CD4-positive, alpha-beta memory T cell (primary cell): ENCODE results near the gene SCYL2. TPM values are rescaled to one million over a fixed set of nuclear protein-coding genes. Genes with fewer than 3 reads are reported as not detected.
"Not testable (repeated sequence)": the region's sequence is repeated elsewhere in the genome, so short reads cannot be mapped to it uniquely, and the experiment has no call there.

Experiments used
- CTCF ChIA-PET: fragments of 350-600 bp; sonication (Branson Sonifier 250); formaldehyde crosslinking; loops from one replicate; lab custom pipeline; 2021; ENCODE audit warnings: inconsistent platforms; ENCODE audit not compliant: partially characterized antibody; lab: Charles Lee
- POLR2A ChIA-PET: fragments of 350-600 bp; sonication (Branson Sonifier 250); formaldehyde crosslinking; loops from one replicate; lab custom pipeline; 2021; ENCODE audit not compliant: partially characterized antibody; lab: Charles Lee
- DNase-seq, 5 donors: peaks; one replicate each; pipeline versions ENCODE4 v3.0.0 to v3.0.0-alpha.2; 2020 to 2022; ENCODE audit warnings: mixed read lengths in 1 of 5
- H3K27ac ChIP-seq: one replicate; pipeline ENCODE4 v1.7.0; 2013; ENCODE audit warnings: low read depth, low read length
- H3K27me3 ChIP-seq: 2 replicates; pipeline ENCODE4 v1.7.0; 2013; ENCODE audit warnings: mild to moderate bottlenecking, low read length, moderate library complexity; ENCODE audit not compliant: insufficient read depth
- H3K36me3 ChIP-seq: 2 replicates; pipeline ENCODE4 v1.7.0; 2013; ENCODE audit warnings: mild to moderate bottlenecking, low read length, moderate library complexity; ENCODE audit not compliant: insufficient read depth
- H3K4me1 ChIP-seq: 2 replicates; pipeline ENCODE4 v1.7.0; 2013; ENCODE audit warnings: mild to moderate bottlenecking, low read length, moderate library complexity; ENCODE audit not compliant: insufficient read depth
- H3K4me3 ChIP-seq, 2 donors: one replicate each; pipeline ENCODE4 v1.7.0; 2013; ENCODE audit warnings: low read length in 2 of 2, mild to moderate bottlenecking in 1 of 2
- H3K9me3 ChIP-seq, 2 donors: one replicate each; pipeline ENCODE4 v1.7.0; 2013; ENCODE audit warnings: low read length in 2 of 2, control low read depth in 1 of 2; ENCODE audit not compliant: control insufficient read depth in 1 of 2
- H3K27ac Mint-ChIP-seq, 7 donors: one replicate each; pipeline ENCODE4 v1.8.0; 2020 to 2021; ENCODE audit warnings: mixed read lengths in 7 of 7, mild to moderate bottlenecking in 6 of 7, inconsistent platforms in 3 of 7, moderate library complexity in 3 of 7
- H3K27me3 Mint-ChIP-seq, 2 donors: one replicate each; pipeline ENCODE4 v1.8.0; 2020 to 2021; ENCODE audit warnings: mixed read lengths in 2 of 2
- H3K36me3 Mint-ChIP-seq, 2 donors: one replicate each; pipeline ENCODE4 v1.8.0; 2020 to 2021; ENCODE audit warnings: mixed read lengths in 2 of 2, inconsistent platforms in 1 of 2, mild to moderate bottlenecking in 1 of 2
- H3K4me1 Mint-ChIP-seq, 4 donors: one replicate each; pipeline ENCODE4 v1.8.0; 2020 to 2021; ENCODE audit warnings: mixed read lengths in 4 of 4, mild to moderate bottlenecking in 1 of 4
- H3K4me3 Mint-ChIP-seq, 8 donors: one replicate each; pipeline ENCODE4 v1.8.0; 2020 to 2021; ENCODE audit warnings: mixed read lengths in 8 of 8, mild to moderate bottlenecking in 7 of 8, moderate library complexity in 6 of 8, inconsistent platforms in 3 of 8
- H3K9me3 Mint-ChIP-seq, 8 donors: one replicate each; pipeline ENCODE4 v1.8.0; 2020 to 2021; ENCODE audit warnings: mixed read lengths in 8 of 8, mild to moderate bottlenecking in 5 of 8, inconsistent platforms in 3 of 8, moderate library complexity in 1 of 8
- intact Hi-C: fragments of 100-400 bp; cut with micrococcal nuclease; formaldehyde crosslinking; loops from one replicate; pipeline ENCODE4 v1.15.1; 2023
- polyA plus RNA-seq, 2 donors: library from polyadenylated mRNA; unstranded; fragments of 300-500 nt; fragmentation: Illumina TruSeq; gene quantifications; one replicate each; pipeline ENCODE4 v1.2.3, GENCODE V29; 2021
- total RNA-seq, 2 experiments: library from RNA; stranded (reverse); gene quantifications; one replicate each; pipeline ENCODE4 v1.2.3, GENCODE V29; 2021

Gene SCYL2
- total and polyA plus RNA-seq, 4 experiments from 2014 or later: 19.2 to 52.5 (median 33.6) TPM

GRCh38 chr12:100337299-100337698 lies 70.3 kb downstream of the SCYL2 start:
- intact Hi-C loops: no loop called here
- POLR2A ChIA-PET: no interaction called here
- H3K27ac Mint-ChIP-seq: no peak overlapping the region
- H3K4me3 Mint-ChIP-seq: no peak overlapping the region
- H3K27ac ChIP-seq: no peak overlapping the region
- no peaks in the 10 kb centered on the region for H3K4me1 ChIP-seq
- no peak for DNase-seq
- CTCF ChIA-PET: interaction anchor here (1.4 kb wide), 1 partner anchor 53 kb away, joined by 3 read pairs; no protein-coding TSS in a partner anchor
- H3K4me1 Mint-ChIP-seq: no peaks in the 10 kb centered on the region
- H3K27me3 ChIP-seq: no peaks in the 10 kb centered on the region
- H3K9me3 Mint-ChIP-seq: peaks cover 0 to under 1% (median 0%) of the 10 kb centered on the region in 8 donors
- H3K4me3 ChIP-seq: no peak overlapping the region
- peaks cover 28% of the 10 kb centered on the region for H3K36me3 ChIP-seq
- peaks cover 62 to 64% of the 10 kb centered on the region in 2 donors for H3K36me3 Mint-ChIP-seq
- H3K9me3 ChIP-seq: no peaks in the 10 kb centered on the region
- no peaks in the 10 kb centered on the region for H3K27me3 Mint-ChIP-seq

- H3K4me3 Mint-ChIP-seq: no peak overlapping the region
- ChIA-PET CTCF (interaction anchor here (1.4 kb wide), 1 partner anchor 53 kb away, joined by 3 read pairs; no protein-coding TSS in a partner anchor), POLR2A (no interaction called here)
- H3K36me3 Mint-ChIP-seq: peaks cover 60 to 66% of the 10 kb centered on the region in 2 donors
- Histone ChIP-seq H3K27ac (no peak overlapping the region), H3K36me3 (peaks cover 26% of the 10 kb centered on the region), H3K27me3 (no peaks in the 10 kb centered on the region), H3K4me1 (no peaks in the 10 kb centered on the region), H3K4me3 (no peak overlapping the region), H3K9me3 (no peaks in the 10 kb centered on the region)
- peaks cover 0 to 4% (median 0%) of the 10 kb centered on the region in 8 donors for H3K9me3 Mint-ChIP-seq
- intact Hi-C loops: no loop called here
- no peaks in the 10 kb centered on the region for H3K27me3 Mint-ChIP-seq
- DNase-seq: no peak
- no peak overlapping the region for H3K27ac Mint-ChIP-seq
- H3K4me1 Mint-ChIP-seq: no peaks in the 10 kb centered on the region
These were observed 70.8 kb downstream of the SCYL2 start for GRCh38 chr12:100337727-100338126.

- Histone ChIP-seq H3K36me3 (peaks cover 19% of the 10 kb centered on the region), H3K4me1 (no peaks in the 10 kb centered on the region), H3K27me3 (no peaks in the 10 kb centered on the region), H3K9me3 (no peaks in the 10 kb centered on the region), H3K4me3 (no peak overlapping the region), H3K27ac (no peak overlapping the region)
- peaks cover 0 to 4% (median 0%) of the 10 kb centered on the region in 8 donors for H3K9me3 Mint-ChIP-seq
- H3K27ac Mint-ChIP-seq: no peak overlapping the region
- ChIA-PET CTCF (no interaction called here), POLR2A (no interaction called here)
- peaks cover 47 to 57% of the 10 kb centered on the region in 2 donors for H3K36me3 Mint-ChIP-seq
- intact Hi-C loops: no loop called here
- no peaks in the 10 kb centered on the region for H3K4me1 Mint-ChIP-seq
- H3K4me3 Mint-ChIP-seq: no peak overlapping the region
- H3K27me3 Mint-ChIP-seq: no peaks in the 10 kb centered on the region
- DNase-seq: no peak
These were observed 72.1 kb downstream of the SCYL2 start for GRCh38 chr12:100339071-100339470.

GRCh38 chr12:100342897-100343296 lies 75.9 kb downstream of the SCYL2 start:
- DNase-seq, POLR2A ChIA-PET, H3K4me3 ChIP-seq, H3K9me3 Mint-ChIP-seq, H3K4me3 Mint-ChIP-seq, H3K9me3 ChIP-seq, H3K27me3 ChIP-seq, H3K27me3 Mint-ChIP-seq, H3K4me1 Mint-ChIP-seq, intact Hi-C loops, CTCF ChIA-PET, H3K4me1 ChIP-seq, H3K27ac ChIP-seq, H3K36me3 ChIP-seq: not testable (repeated sequence)
- Mint-ChIP-seq H3K27ac (peak overlapping the region in 1 of 7 donors; percentile 32), H3K36me3 (peaks cover 17 to 27% of the 10 kb centered on the region in 2 donors)

DNA sequence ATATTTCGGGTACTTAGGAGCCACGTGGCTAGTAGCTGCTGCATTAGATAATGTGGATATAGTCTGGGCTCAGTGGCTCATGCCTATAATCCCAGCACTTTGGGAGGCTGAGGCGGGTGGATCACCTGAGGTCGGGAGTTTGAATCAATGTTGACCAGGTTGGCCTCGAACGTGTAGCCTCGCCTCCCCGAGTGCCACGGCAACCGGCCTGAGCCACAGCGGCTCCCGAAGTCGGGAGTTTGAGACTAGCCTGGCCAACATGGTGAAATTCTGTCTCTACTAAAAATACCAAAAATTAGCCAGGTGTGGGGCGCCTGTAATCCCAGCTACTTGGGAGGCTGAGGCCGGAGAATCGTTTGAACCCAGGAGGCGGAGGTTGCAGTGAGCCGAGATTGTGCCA lies 77.4 kb downstream of the SCYL2 start:
- POLR2A ChIA-PET, H3K27me3 ChIP-seq, H3K27me3 Mint-ChIP-seq: not testable (repeated sequence)

GRCh38 chr12:100345020-100345767 lies 78.2 kb downstream of the SCYL2 start:
- H3K4me3 Mint-ChIP-seq: no peak overlapping the region
- no peak for DNase-seq
- ChIA-PET POLR2A (no interaction called here), CTCF (no interaction called here)
- Histone ChIP-seq H3K36me3 (no peaks in the 10 kb centered on the region), H3K27me3 (no peaks in the 10 kb centered on the region), H3K4me3 (no peak overlapping the region), H3K27ac (no peak overlapping the region), H3K9me3 (no peaks in the 10 kb centered on the region), H3K4me1 (no peaks in the 10 kb centered on the region)
- no peaks in the 10 kb centered on the region for H3K27me3 Mint-ChIP-seq
- no peaks in the 10 kb centered on the region for H3K4me1 Mint-ChIP-seq
- H3K27ac Mint-ChIP-seq: no peak overlapping the region
- intact Hi-C loops: no loop called here
- peaks cover 0 to 4% (median 0%) of the 10 kb centered on the region in 8 donors for H3K9me3 Mint-ChIP-seq
- H3K36me3 Mint-ChIP-seq: peaks cover 2 to 12% of the 10 kb centered on the region in 2 donors

More for the DNA sequence above, 77.4 kb downstream of the SCYL2 start:
- H3K4me1 ChIP-seq, CTCF ChIA-PET, DNase-seq, H3K27ac ChIP-seq, H3K4me3 Mint-ChIP-seq, H3K9me3 ChIP-seq, H3K4me1 Mint-ChIP-seq, H3K9me3 Mint-ChIP-seq, H3K4me3 ChIP-seq, H3K36me3 ChIP-seq, H3K27ac Mint-ChIP-seq, intact Hi-C loops: not testable (repeated sequence)
- H3K36me3 Mint-ChIP-seq: peaks cover 7 to 17% of the 10 kb centered on the region in 2 donors

- no peaks in the 10 kb centered on the region for H3K27me3 ChIP-seq
- Mint-ChIP-seq H3K4me3 (no peak overlapping the region), H3K36me3 (peaks cover 0 to 8% of the 10 kb centered on the region in 2 donors), H3K9me3 (peaks cover 0 to 4% (median 0%) of the 10 kb centered on the region in 8 donors), H3K27me3 (no peaks in the 10 kb centered on the region), H3K4me1 (no peaks in the 10 kb centered on the region), H3K27ac (no peak overlapping the region)
- no peak for DNase-seq
- CTCF ChIA-PET: no interaction called here
- intact Hi-C loops: no loop called here
- H3K36me3 ChIP-seq: no peaks in the 10 kb centered on the region
- no peaks in the 10 kb centered on the region for H3K9me3 ChIP-seq
- POLR2A ChIA-PET: no interaction called here
- H3K4me3 ChIP-seq: no peak overlapping the region
- no peaks in the 10 kb centered on the region for H3K4me1 ChIP-seq
- no peak overlapping the region for H3K27ac ChIP-seq
These were observed 79.7 kb downstream of the SCYL2 start for GRCh38 chr12:100346660-100347059.
